Thoracic aorta endothelial cell (primary cell): Measurements from ENCODE around the gene TPCN1. TPM values are rescaled to one million over a fixed set of nuclear protein-coding genes. Genes with fewer than 3 reads are reported as not detected.

ENCODE experiments used
- small RNA-seq: library from RNA; depleted of rRNA; stranded (forward); fragments of <200 nt; gene quantifications from one replicate; pipeline ENCODE3, GENCODE V24; 2012
- total RNA-seq: library from RNA; depleted of rRNA; stranded (reverse); fragments of >200 nt; gene quantifications from 2 replicates; pipeline ENCODE4 v1.2.3, GENCODE V29; 2012

The TPCN1 gene
- total RNA-seq, result 12.0 and 15.4 TPM in 2 replicates

GRCh38 chr12:113221181-113221996, at the start of gene TPCN1:
Gene TPCN1 (plus strand): TSS chr12:113221464. CDS start chr12:113226853, 5,389 bp downstream.

GRCh38 chr12:113185180-113186032, 35.9 kb upstream of the TPCN1 start, which contains the start of the genes DDX54 and RITA1:
Gene DDX54 (minus strand): TSS chr12:113185478. CDS start chr12:113185451, 27 bp downstream.
Gene RITA1 (plus strand): TSS chr12:113185721. CDS start chr12:113186747, 1,026 bp downstream.

GRCh38 chr12:113334786-113335539, 113.7 kb downstream of the TPCN1 start, which contains the start of gene SLC8B1:
Gene SLC8B1 (minus strand): TSS chr12:113335109. CDS start chr12:113332878, 2,231 bp downstream.

Small RNA genes within 50 kb of the gene (small RNA-seq; reads per million reads assigned to genes)
- gene MIR6762 (not detected), gene RF00019 (not detected)

Other genes with a start within 250 kb of the TPCN1 start
- gene OAS2, start 242.9 kb upstream of the TPCN1 start, total RNA-seq, result 9.8 and 10.3 TPM in 2 replicates
- not detected in 2 replicates for gene DTX1, start 164.7 kb upstream of the TPCN1 start, total RNA-seq
- not detected in 2 replicates for gene RASAL1, start 85.7 kb upstream of the TPCN1 start, total RNA-seq
- gene CFAP73, start 71.7 kb upstream of the TPCN1 start, total RNA-seq, result not detected in 2 replicates
- gene DDX54, start 36.0 kb upstream of the TPCN1 start, total RNA-seq, result 68.1 and 72.2 TPM in 2 replicates
- gene RITA1, start 35.7 kb upstream of the TPCN1 start, total RNA-seq, result 21.9 and 26.3 TPM in 2 replicates
- 17.6 and 24.9 TPM in 2 replicates for gene SLC8B1, start 113.6 kb downstream of the TPCN1 start, total RNA-seq
- gene PLBD2, start 137.1 kb downstream of the TPCN1 start, total RNA-seq, result 22.2 and 27.4 TPM in 2 replicates
- gene SDS, start 182.4 kb downstream of the TPCN1 start, total RNA-seq, result 0.07 TPM in 1 of 2 replicates, not detected in the other
- gene SDSL, start 200.9 kb downstream of the TPCN1 start, total RNA-seq, result 2.2 and 2.8 TPM in 2 replicates